H1 (cell line): ENCODE data around the gene SPATA6L. TPM values are rescaled to one million over a fixed set of nuclear protein-coding genes. Genes with fewer than 3 reads are reported as not detected.

ENCODE experiments used
- CTCF ChIA-PET: fragments of 300-600 bp; sonication (Branson Sonifier 250); formaldehyde crosslinking; loops from one replicate; lab custom pipeline; 2021; ENCODE audit not compliant: partially characterized antibody; lab: Charles Lee
- POLR2A ChIA-PET: fragments of 300-600 bp; sonication (Branson Sonifier 250); formaldehyde crosslinking; loops from one replicate; lab custom pipeline; 2021; ENCODE audit warnings: inconsistent platforms; ENCODE audit not compliant: partially characterized antibody; lab: Charles Lee
- DNase-seq, 2 experiments: peaks; one replicate each; pipeline versions ENCODE4 v3.0.0 to v3.0.0-alpha.2; 2010 to 2022; ENCODE audit warnings: low spot score in 2 of 2, low read depth in 1 of 2, mixed read lengths in 1 of 2
- FAIRE-seq: peaks from 2 replicates; lab custom pipeline; 2011; peaks lifted over from hg19 to GRCh38; lab: Jason Lieb, UNC
- H2AFZ ChIP-seq: 2 replicates; pipeline ENCODE4 v1.8.1; 2012; ENCODE audit warnings: low read length, inconsistent platforms
- H2AK5ac ChIP-seq: 2 replicates; pipeline ENCODE4 v1.6.1; 2013; ENCODE audit warnings: low read depth, low read length
- H2BK120ac ChIP-seq: replicated peaks from 2 replicates; pipeline ENCODE3; 2013; ENCODE audit warnings: low read depth, low read length, inconsistent platforms
- H2BK12ac ChIP-seq: 2 replicates; pipeline ENCODE4 v1.6.1; 2013; ENCODE audit warnings: low read depth, low read length
- H2BK15ac ChIP-seq: 2 replicates; pipeline ENCODE4 v1.6.1; 2013; ENCODE audit warnings: low read length
- H2BK20ac ChIP-seq: 2 replicates; pipeline ENCODE4 v1.6.1; 2013; ENCODE audit warnings: low read length
- H2BK5ac ChIP-seq: 2 replicates; pipeline ENCODE4 v1.6.1; 2013; ENCODE audit warnings: low read depth, low read length
- H3K14ac ChIP-seq: 2 replicates; pipeline ENCODE4 v1.6.1; 2013; ENCODE audit warnings: inconsistent platforms; ENCODE audit not compliant: insufficient read length
- H3K18ac ChIP-seq: 2 replicates; pipeline ENCODE4 v1.6.1; 2013; ENCODE audit warnings: low read length; ENCODE audit errors: extremely low read depth
- H3K23ac ChIP-seq: 2 replicates; pipeline ENCODE4 v1.6.1; 2013; ENCODE audit warnings: inconsistent platforms; ENCODE audit not compliant: insufficient read length
- H3K23me2 ChIP-seq: 2 replicates; pipeline ENCODE4 v1.6.1; 2013; ENCODE audit warnings: low read depth, low read length
- H3K27ac ChIP-seq: 2 replicates; pipeline ENCODE4 v1.6.1; 2011; ENCODE audit warnings: low read depth, low read length, inconsistent platforms
- H3K27me3 ChIP-seq, 4 experiments: replicated peaks in 1 of 4; 1 replicate in 1 of 4; 2 replicates in 3 of 4; pipeline versions ENCODE4 v1.6.1 to v1.8.1; 2011 to 2013; ENCODE audit warnings: low read length in 3 of 4, mild to moderate bottlenecking in 3 of 4, inconsistent platforms in 2 of 4, mixed read lengths in 2 of 4, moderate library complexity in 1 of 4; ENCODE audit not compliant: control insufficient read depth in 3 of 4, insufficient read depth in 3 of 4; ENCODE audit errors: extremely low read depth in 1 of 4
- H3K36me3 ChIP-seq, 4 experiments: 2 replicates each; pipeline versions ENCODE4 v1.6.1 to v1.8.1; 2011 to 2013; ENCODE audit warnings: mild to moderate bottlenecking in 4 of 4, low read length in 3 of 4, moderate library complexity in 2 of 4, control low read depth in 1 of 4, inconsistent platforms in 1 of 4; ENCODE audit not compliant: insufficient read depth in 4 of 4, control insufficient read depth in 2 of 4
- H3K4ac ChIP-seq: replicated peaks from 2 replicates; pipeline ENCODE3; 2013; ENCODE audit warnings: low read length, low read depth, mixed read lengths, inconsistent platforms; ENCODE audit not compliant: insufficient read length
- H3K4me1 ChIP-seq, 4 experiments: replicated peaks in 1 of 4; 1 replicate in 1 of 4; 2 replicates in 3 of 4; pipeline versions ENCODE4 v1.6.1 to v1.8.1; 2011 to 2013; ENCODE audit warnings: low read length in 3 of 4, inconsistent platforms in 2 of 4, mixed read lengths in 1 of 4; ENCODE audit not compliant: insufficient read depth in 4 of 4, control insufficient read depth in 3 of 4
- H3K4me2 ChIP-seq, 2 experiments: 2 replicates each; pipeline versions ENCODE4 v1.6.1 to v1.8.1; 2011 to 2013; ENCODE audit warnings: low read depth in 2 of 2, low read length in 2 of 2, control low read depth in 1 of 2, inconsistent platforms in 1 of 2, mild to moderate bottlenecking in 1 of 2; ENCODE audit not compliant: insufficient read depth in 1 of 2
- H3K4me3 ChIP-seq, 4 experiments: fragments of 200-600, 300-600 bp in 1 of 4; sonication (generic), shearing (Covaris generic), sonication (Bioruptor Twin) in 1 of 4; 2 replicates each; pipeline versions ENCODE4 v1.5.1 to v1.8.1; 2011 to 2016; ENCODE audit warnings: low read length in 4 of 4, low read depth in 3 of 4, control low read depth in 2 of 4, inconsistent platforms in 2 of 4, mild to moderate bottlenecking in 2 of 4, mixed read lengths in 1 of 4, moderate library complexity in 1 of 4; ENCODE audit not compliant: insufficient read depth in 2 of 4; ENCODE audit errors: extremely low read depth in 1 of 4
- H3K56ac ChIP-seq: replicated peaks from 2 replicates; pipeline ENCODE3; 2013; ENCODE audit warnings: low read depth, mild to moderate bottlenecking, mixed read lengths, low read length, inconsistent platforms; ENCODE audit not compliant: insufficient read length
- H3K79me1 ChIP-seq: 2 replicates; pipeline ENCODE4 v1.6.1; 2013; ENCODE audit warnings: low read depth, low read length, control low read depth
- H3K79me2 ChIP-seq, 2 experiments: 2 replicates each; pipeline versions ENCODE4 v1.6.1 to v1.8.1; 2012 to 2013; ENCODE audit warnings: low read length in 2 of 2, mild to moderate bottlenecking in 2 of 2, inconsistent platforms in 1 of 2; ENCODE audit not compliant: insufficient read depth in 2 of 2, control insufficient read depth in 1 of 2
- H3K9ac ChIP-seq, 4 experiments: replicated peaks in 1 of 4; 1 replicate in 1 of 4; 2 replicates in 3 of 4; pipeline versions ENCODE4 v1.6.1 to v1.8.1; 2011 to 2013; ENCODE audit warnings: low read depth in 3 of 4, low read length in 3 of 4, control low read depth in 2 of 4, mild to moderate bottlenecking in 2 of 4, moderate library complexity in 2 of 4, inconsistent platforms in 1 of 4; ENCODE audit errors: extremely low read depth in 1 of 4
- H3K9me3 ChIP-seq, 2 experiments: 2 replicates each; pipeline versions ENCODE4 v1.6.1 to v1.8.1; 2012 to 2013; ENCODE audit warnings: mild to moderate bottlenecking in 2 of 2, moderate library complexity in 2 of 2, control low read depth in 1 of 2, inconsistent platforms in 1 of 2, low read depth in 1 of 2, low read length in 1 of 2, mixed read lengths in 1 of 2; ENCODE audit not compliant: insufficient read depth in 2 of 2
- H4K20me1 ChIP-seq, 2 experiments: replicated peaks in 1 of 2; 2 replicates each; pipeline versions ENCODE3 to v1.8.1; 2011 to 2013; ENCODE audit warnings: inconsistent platforms in 2 of 2, low read length in 2 of 2, mild to moderate bottlenecking in 1 of 2; ENCODE audit not compliant: insufficient read depth in 2 of 2, control insufficient read depth in 1 of 2
- H4K5ac ChIP-seq: 2 replicates; pipeline ENCODE4 v1.6.1; 2013; ENCODE audit warnings: low read length, low read depth, mixed read lengths, inconsistent platforms; ENCODE audit not compliant: insufficient read length
- H4K8ac ChIP-seq: 2 replicates; pipeline ENCODE4 v1.8.0; 2013; ENCODE audit warnings: mild to moderate bottlenecking, moderate library complexity, low read length, inconsistent platforms; ENCODE audit not compliant: insufficient read depth; ENCODE audit errors: extremely low read depth
- H4K91ac ChIP-seq: replicated peaks from 2 replicates; pipeline ENCODE3; 2013; ENCODE audit warnings: low read length, mixed read lengths, inconsistent platforms; ENCODE audit not compliant: insufficient read length
- KDM4A ChIP-seq: IDR thresholded peaks from one replicate; pipeline ENCODE4 v1.7.1; 2012; ENCODE audit warnings: low read depth, mild to moderate bottlenecking, moderate library complexity, low read length, inconsistent platforms; ENCODE audit not compliant: severe bottlenecking
- WGBS, 2 experiments: shearing (Covaris generic) in 1 of 2; methylation state at CpG; one replicate each; pipeline versions ENCODE4 v1.1.6 to v1.1.7; 2013 to 2015; ENCODE audit warnings: low lambda C conversion rate in 2 of 2, mixed read lengths in 2 of 2, inconsistent platforms in 1 of 2, low coverage in 1 of 2, missing lambda C conversion rate in 1 of 2; ENCODE audit not compliant: insufficient replicate concordance in 2 of 2, insufficient coverage in 1 of 2, insufficient read length in 1 of 2; ENCODE audit errors: extremely low coverage in 1 of 2, missing lambda C conversion rate in 1 of 2; 5-methylcytosine and 5-hydroxymethylcytosine counted together
- polyA plus RNA-seq, 7 experiments: library from polyadenylated mRNA; depleted of rRNA in 3 of 7; stranded (reverse) in 5 of 7; unstranded in 2 of 7; fragments of >200 nt in 5 of 7; fragments of 200-250 nt in 2 of 7; gene quantifications; 1 replicate in 5 of 7; 2 replicates in 1 of 7; 4 replicates in 1 of 7; pipeline versions ENCODE4 v1.2.1 to v1.2.3, GENCODE V29; 2011 to 2013; ENCODE audit warnings: missing spikeins in 2 of 7, mixed read lengths in 2 of 7
- total RNA-seq: library from RNA; stranded (reverse); fragmentation: NEBNext Ultra II Directional; extraction: Animal tissue kit (Norgen Biotek cat#: 25700); gene quantifications from 2 replicates; pipeline ENCODE4 v1.2.1, GENCODE V29; 2021

Gene SPATA6L
- total and polyA plus RNA-seq, 2 of the 8 experiments (the other 6 are each of a cell fraction or from before 2014, with no cell fraction given), result 0.57 to 1.1 TPM

DNA sequence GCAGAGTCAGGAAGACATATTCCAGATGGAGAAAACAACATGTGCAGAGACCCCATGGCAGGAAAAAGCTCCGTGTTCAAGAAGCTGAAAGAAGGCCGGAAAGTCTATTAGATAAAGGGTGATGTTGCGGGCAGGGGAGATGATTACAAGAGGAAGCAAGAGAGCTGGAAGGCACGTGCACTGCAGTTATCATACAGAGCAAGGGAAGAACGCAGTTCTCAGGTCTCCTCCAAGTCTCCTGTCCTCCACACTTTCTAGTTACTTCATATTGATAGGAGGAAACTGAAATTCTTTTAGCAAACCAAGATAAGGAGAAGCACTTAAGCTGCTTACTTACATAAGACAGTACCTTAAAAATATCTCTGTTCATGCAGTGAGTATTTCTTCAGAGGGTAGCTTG is 62.5 kb downstream of the SPATA6L start:
- WGBS, 2 experiments, result 93% methylated on average over 5 of the region's 5 CpGs; no CpG with 5 or more reads in 1 of the 2 experiments
- Histone ChIP-seq H2AFZ (no peak overlapping the region), H4K8ac (no peak overlapping the region), H4K5ac (no peak overlapping the region), H3K23me2 (no peaks in the 10 kb centered on the region), H3K27ac (no peak overlapping the region), H3K36me3 (no peaks in the 10 kb centered on the region), H3K9ac (no peak overlapping the region), H3K4me1 (peaks cover 0 to 3% (median 0%) of the 10 kb centered on the region in 4 experiments; a peak in 2 of 7 replicates), H2BK5ac (no peak overlapping the region), H3K23ac (no peak overlapping the region), H4K91ac (no peak overlapping the region), H3K14ac (no peak overlapping the region), H2BK120ac (no peak overlapping the region), H3K79me2 (no peaks in the 10 kb centered on the region), H3K18ac (no peak overlapping the region), H4K20me1 (no peaks in the 10 kb centered on the region), H2AK5ac (no peak overlapping the region), H2BK12ac (no peak overlapping the region), H3K9me3 (peaks cover 0 to 2% of the 10 kb centered on the region in 2 experiments; a peak in 1 of 4 replicates), H3K27me3 (no peaks in the 10 kb centered on the region), H3K4me2 (no peak overlapping the region), H2BK20ac (no peak overlapping the region), H3K56ac (no peak overlapping the region), H3K79me1 (no peaks in the 10 kb centered on the region), H3K4me3 (no peak overlapping the region), H3K4ac (no peak overlapping the region), H2BK15ac (no peak overlapping the region)
- DNase-seq, result no peak
- POLR2A ChIA-PET, result interaction anchor here (1.1 kb wide), 1 partner anchor 22 kb away, joined by 3 read pairs; no protein-coding TSS in a partner anchor
- no peak for FAIRE-seq
- CTCF ChIA-PET, result interaction anchor here (0.6 to 7.4 kb wide), 22 partner anchors 10 to 647 kb away, joined by 3 to 68 read pairs (median 5); partner anchors contain the start of gene PLPP6
- TF ChIP-seq KDM4A, result no peak
